ENCODE measurements around the gene HNRNPA1.

Gene HNRNPA1

DNA sequence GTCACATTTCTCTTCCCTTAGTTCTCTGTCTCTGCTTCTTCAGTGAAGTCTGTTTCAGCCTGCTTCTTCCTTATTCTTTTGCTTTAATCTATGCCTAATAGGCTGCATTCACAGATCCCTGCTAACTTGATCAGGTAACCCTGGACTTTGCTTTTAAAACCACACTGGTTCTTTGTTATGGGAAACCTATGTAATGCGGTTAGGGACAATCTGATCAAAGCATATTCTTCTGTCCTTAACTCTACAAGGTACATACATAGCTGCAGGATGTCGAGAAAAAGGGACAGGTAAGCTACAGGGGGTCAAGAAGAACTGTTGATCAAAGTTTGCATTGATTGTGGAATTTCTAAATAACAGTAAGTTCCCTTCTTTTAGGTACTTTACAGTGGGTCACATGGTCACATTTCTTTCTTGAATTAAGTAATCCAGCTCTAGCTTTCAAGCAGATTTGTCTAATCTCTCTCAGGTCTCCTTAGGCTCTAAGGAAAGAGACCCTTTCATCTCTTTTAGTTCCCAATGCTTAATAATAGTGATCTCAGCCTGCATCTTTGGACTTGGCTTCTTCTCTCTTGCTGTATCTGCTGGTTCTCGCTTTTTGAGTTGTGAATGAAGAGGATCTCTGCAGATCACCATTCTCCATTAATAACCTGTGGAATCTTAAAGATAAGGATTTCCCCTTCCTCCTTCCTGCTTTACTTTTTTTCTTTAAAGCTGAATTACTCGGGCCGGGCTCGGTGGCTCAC, 48.2 kb downstream of the HNRNPA1 start:
- Histone ChIP-seq H3K9me3 (replicated peaks in 1 of 11) (no peaks in the 10 kb centered on the region), H4K20me1 (no peaks in the 10 kb centered on the region; a peak in 1 of 22 replicates), H3K4me3 (peak overlapping the region in 2 of 10 experiments; percentile 2 to 7; a peak in 2 of 20 replicates), H3K9ac (peak overlapping the region; percentile 16 to 61 (median 50); a peak in 20 of 22 replicates), H3K27ac (peak overlapping the region; percentile 8 to 69 (median 48); a peak in 17 of 22 replicates), H3K27me3 (no peaks in the 10 kb centered on the region), H3K36me3 (peaks cover 5 to 37% (median 16%) of the 10 kb centered on the region in 11 experiments; a peak in 15 of 22 replicates), H3K4me2 (peak overlapping the region in 10 of 11 experiments; percentile 9 to 97 (median 69); a peak in 17 of 22 replicates), H3K4me1 (peaks cover 33 to 92% (median 86%) of the 10 kb centered on the region in 10 experiments)
- TF ChIP-seq Cebpa-rat (IDR thresholded peaks at IDR 0.05), result no peak

DNA sequence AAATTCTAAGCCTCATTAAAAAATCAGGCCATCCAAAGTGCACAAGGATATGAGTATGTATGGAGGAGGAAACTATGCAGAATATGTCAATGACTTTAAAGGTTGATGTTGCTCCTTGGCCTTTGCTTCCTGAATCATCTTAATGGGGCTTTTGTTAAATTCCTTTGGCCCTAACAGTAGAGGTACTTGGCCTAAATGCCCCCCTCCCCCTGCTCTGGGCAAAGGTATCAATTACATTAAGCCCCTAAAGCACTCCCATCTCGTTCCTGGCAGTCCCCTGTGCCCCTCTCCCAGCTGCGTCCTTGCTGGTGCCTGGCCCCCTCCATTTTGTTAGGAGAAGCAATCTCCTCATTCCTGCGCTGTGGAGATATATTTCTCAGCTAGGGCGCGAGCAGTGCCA, 49.2 kb downstream of the HNRNPA1 start:
- no peak for TF ChIP-seq Cebpa-rat (IDR thresholded peaks at IDR 0.05)
- Histone ChIP-seq H3K36me3 (peaks cover 5 to 37% (median 16%) of the 10 kb centered on the region in 11 experiments; a peak in 15 of 22 replicates), H3K4me2 (peak overlapping the region in 8 of 11 experiments; percentile 73 to 97 (median 86); a peak in 11 of 22 replicates), H3K9ac (peak overlapping the region in 5 of 11 experiments; percentile 7 to 58 (median 26); a peak in 4 of 22 replicates), H3K27me3 (no peaks in the 10 kb centered on the region), H4K20me1 (no peaks in the 10 kb centered on the region; a peak in 1 of 22 replicates), H3K27ac (peak overlapping the region in 5 of 11 experiments; percentile 27 to 69 (median 48); a peak in 5 of 22 replicates), H3K4me3 (no peak overlapping the region), H3K4me1 (peaks cover 33 to 93% (median 87%) of the 10 kb centered on the region in 10 experiments), H3K9me3 (replicated peaks in 1 of 11) (no peaks in the 10 kb centered on the region)

DNA sequence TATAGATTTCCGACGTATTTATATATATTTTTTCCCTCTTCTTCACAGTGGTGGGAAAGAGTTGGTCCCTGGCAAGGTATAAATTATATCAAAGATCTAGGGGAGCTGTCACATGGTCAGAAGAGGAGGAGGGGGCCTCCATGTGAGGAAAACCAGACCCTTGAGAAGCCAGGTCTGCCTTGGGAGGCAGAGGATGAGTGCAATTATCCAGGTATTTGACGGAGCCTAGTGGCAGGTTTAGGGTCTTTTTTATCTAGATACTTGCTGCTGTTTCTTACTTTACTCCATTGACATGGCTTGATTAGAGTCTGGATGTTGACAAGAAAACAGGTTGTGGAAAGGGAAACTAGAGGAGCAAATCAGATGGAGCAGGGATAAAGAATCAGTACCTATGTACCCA, 49.9 kb downstream of the HNRNPA1 start:
- Histone ChIP-seq H3K9ac (peak overlapping the region in 9 of 11 experiments; percentile 2 to 58 (median 30); a peak in 12 of 22 replicates), H3K4me2 (peak overlapping the region in 10 of 11 experiments; percentile 22 to 97 (median 80); a peak in 18 of 22 replicates), H4K20me1 (no peaks in the 10 kb centered on the region; a peak in 1 of 22 replicates), H3K36me3 (peaks cover 5 to 37% (median 16%) of the 10 kb centered on the region in 11 experiments; a peak in 15 of 22 replicates), H3K4me1 (peaks cover 40 to 100% (median 94%) of the 10 kb centered on the region in 10 experiments), H3K27ac (peak overlapping the region in 8 of 11 experiments; percentile 1 to 69 (median 51); a peak in 12 of 22 replicates), H3K4me3 (peak overlapping the region in 4 of 10 experiments; percentile 11 to 41 (median 34); a peak in 5 of 20 replicates), H3K27me3 (no peaks in the 10 kb centered on the region), H3K9me3 (replicated peaks in 1 of 11) (no peaks in the 10 kb centered on the region)
- no peak for TF ChIP-seq Cebpa-rat (IDR thresholded peaks at IDR 0.05)

DNA sequence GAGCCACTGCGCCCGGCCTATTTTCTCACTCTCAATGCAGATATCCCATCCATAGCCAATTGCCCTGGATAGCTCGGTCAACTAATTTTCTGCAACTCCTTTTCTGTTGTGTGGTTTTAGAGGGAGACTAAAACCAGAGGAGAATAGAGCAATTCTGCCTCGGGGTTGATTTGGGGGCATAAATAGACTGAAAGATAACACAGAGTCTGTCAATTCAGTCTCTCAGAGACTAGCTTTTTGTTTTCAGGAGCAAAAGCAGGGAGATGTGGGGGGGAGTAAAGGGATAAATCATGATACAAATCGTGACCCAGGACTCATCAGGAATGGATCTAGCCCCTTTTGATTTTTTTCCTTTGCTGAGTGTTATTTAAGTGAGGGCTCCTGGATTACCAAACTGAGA, 50.9 kb downstream of the HNRNPA1 start:
- Histone ChIP-seq H3K36me3 (peaks cover 5 to 37% (median 16%) of the 10 kb centered on the region in 11 experiments; a peak in 15 of 22 replicates), H3K27ac (peak overlapping the region in 9 of 11 experiments; percentile 1 to 69 (median 48); a peak in 15 of 22 replicates), H3K9me3 (replicated peaks in 1 of 11) (no peaks in the 10 kb centered on the region), H3K4me1 (peaks cover 42 to 100% (median 95%) of the 10 kb centered on the region in 10 experiments), H3K4me2 (peak overlapping the region in 9 of 11 experiments; percentile 24 to 97 (median 84); a peak in 17 of 22 replicates), H3K4me3 (peak overlapping the region in 3 of 10 experiments; percentile 11 to 41 (median 34); a peak in 3 of 20 replicates), H4K20me1 (peaks cover 0 to 5% (median 0%) of the 10 kb centered on the region in 11 experiments; a peak in 2 of 22 replicates), H3K9ac (peak overlapping the region in 7 of 11 experiments; percentile 17 to 58 (median 48); a peak in 8 of 22 replicates), H3K27me3 (no peaks in the 10 kb centered on the region)
- no peak for TF ChIP-seq Cebpa-rat (IDR thresholded peaks at IDR 0.05)

DNA sequence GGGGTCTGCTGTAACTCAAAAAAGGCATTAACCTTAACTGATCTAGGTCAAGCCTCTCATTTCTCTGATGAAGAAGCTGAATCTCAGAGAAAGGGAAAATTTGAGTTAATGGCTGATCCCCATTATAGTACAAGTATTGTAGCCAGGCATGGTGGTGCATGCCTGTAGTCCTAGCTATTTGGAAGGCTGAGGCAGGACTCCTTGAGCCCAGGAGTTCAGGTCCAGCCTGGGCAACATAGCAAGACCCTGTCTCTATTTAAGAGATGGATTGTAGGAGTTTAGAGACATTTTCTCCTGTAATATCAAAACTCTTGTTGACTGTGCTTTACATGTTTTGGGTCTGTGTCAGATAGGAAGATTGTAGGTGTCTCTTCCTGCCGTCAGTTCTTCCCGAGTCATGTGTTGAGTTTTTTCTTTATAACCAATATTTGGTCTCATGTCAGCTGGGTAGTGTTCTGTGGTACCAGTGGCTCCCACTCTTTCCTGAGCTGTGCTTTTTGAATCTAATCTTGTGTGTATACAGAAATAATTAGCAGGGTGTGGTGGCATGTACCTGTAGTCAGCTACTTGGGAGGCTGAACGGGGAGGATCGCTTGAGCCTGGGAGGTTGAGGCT, 53.0 kb downstream of the HNRNPA1 start:
- peaks cover 5 to 38% (median 18%) of the 10 kb centered on the region in 11 experiments; a peak in 15 of 22 replicates for H3K36me3 ChIP-seq
- H4K20me1 ChIP-seq, result peaks cover 0 to 18% (median 0%) of the 10 kb centered on the region in 11 experiments; a peak in 6 of 22 replicates
- no peak overlapping the region for H3K4me3 ChIP-seq
- H3K9ac ChIP-seq, result no peak overlapping the region
- H3K9me3 ChIP-seq (replicated peaks in 1 of 11), result no peaks in the 10 kb centered on the region
- H3K27ac ChIP-seq, result 0 out of 22 replicates have a peak overlapping the region, but pooled peaks of 1 of the 11 experiments have one; percentile 2
- no peak for TF ChIP-seq Cebpa-rat (IDR thresholded peaks at IDR 0.05)
- peak overlapping the region in 5 of 11 experiments; percentile 4 to 97 (median 74); a peak in 5 of 22 replicates for H3K4me2 ChIP-seq
- peaks cover 25 to 100% (median 91%) of the 10 kb centered on the region in 10 experiments for H3K4me1 ChIP-seq
- H3K27me3 ChIP-seq, result no peaks in the 10 kb centered on the region

Data from BLaER1 treated with 17β-estradiol and CSF1 and Interleukin-3, amounts not matched to agents 10 nM and 100 nM (cell line).